Caki2 (cell line): ENCODE results near the gene DNAH9. TPM values are rescaled to one million over a fixed set of nuclear protein-coding genes. Genes with fewer than 3 reads are reported as not detected.

Experiments
- DNase-seq: peaks from one replicate; pipeline ENCODE4 v3.0.0-alpha.2; 2015; ENCODE audit warnings: low read depth
- in situ Hi-C: cut with HindIII; loops from 2 replicates; pipeline ENCODE4 v1.10.0; 2016; ENCODE audit warnings: low sequenced_read_pairs, low pct_unique_long_range_greater_than_20kb, mixed read lengths
- total RNA-seq: library from RNA; depleted of rRNA; stranded (reverse); fragments of >200 nt; shearing (Covaris generic); gene quantifications from 2 replicates; pipeline ENCODE4 v1.2.3, GENCODE V29; 2014; ENCODE audit warnings: low replicate concordance

Gene DNAH9
- total RNA-seq, 1 experiment from 2014 or later: 1.5 TPM

GRCh38 chr17:11582217-11582616 is 16.1 kb upstream of the DNAH9 start:
- in situ Hi-C loops: no loop called here

GRCh38 chr17:11583306-11583992 is 14.8 kb upstream of the DNAH9 start:
- in situ Hi-C loops: no loop called here
- DNase-seq: no peak

More at GRCh38 chr17:11582217-11582616, 16.1 kb upstream of the DNAH9 start:
- DNase-seq: no peak

- no peak for DNase-seq
- in situ Hi-C loops: no loop called here
These were observed 8.6 kb upstream of the DNAH9 start for GRCh38 chr17:11589716-11590115.

DNA sequence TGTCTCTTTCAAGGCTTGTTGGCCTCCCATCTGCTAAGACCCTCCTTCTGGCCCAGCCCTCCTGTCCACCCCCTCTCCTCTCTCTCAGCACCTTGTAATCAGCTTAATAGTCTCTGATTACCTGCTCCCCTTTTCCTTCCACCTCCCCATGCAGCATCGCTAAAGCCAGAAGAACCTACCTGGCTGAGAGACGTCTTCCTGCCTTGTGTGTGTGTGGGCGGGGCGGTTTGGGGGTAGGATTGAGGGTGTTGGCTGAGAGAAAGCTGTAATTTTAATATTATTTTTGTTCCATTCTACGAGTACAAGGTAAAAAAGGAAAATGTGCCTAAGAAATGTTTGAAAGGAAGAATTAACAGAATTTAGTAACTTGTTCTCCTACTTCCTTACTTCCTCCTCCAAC is 3.4 kb downstream of the DNAH9 start:
- in situ Hi-C loops: no loop called here
- no peak for DNase-seq

GRCh38 chr17:11608396-11608795 is 10.1 kb downstream of the DNAH9 start:
- DNase-seq: no peak
- in situ Hi-C loops: no loop called here

DNA sequence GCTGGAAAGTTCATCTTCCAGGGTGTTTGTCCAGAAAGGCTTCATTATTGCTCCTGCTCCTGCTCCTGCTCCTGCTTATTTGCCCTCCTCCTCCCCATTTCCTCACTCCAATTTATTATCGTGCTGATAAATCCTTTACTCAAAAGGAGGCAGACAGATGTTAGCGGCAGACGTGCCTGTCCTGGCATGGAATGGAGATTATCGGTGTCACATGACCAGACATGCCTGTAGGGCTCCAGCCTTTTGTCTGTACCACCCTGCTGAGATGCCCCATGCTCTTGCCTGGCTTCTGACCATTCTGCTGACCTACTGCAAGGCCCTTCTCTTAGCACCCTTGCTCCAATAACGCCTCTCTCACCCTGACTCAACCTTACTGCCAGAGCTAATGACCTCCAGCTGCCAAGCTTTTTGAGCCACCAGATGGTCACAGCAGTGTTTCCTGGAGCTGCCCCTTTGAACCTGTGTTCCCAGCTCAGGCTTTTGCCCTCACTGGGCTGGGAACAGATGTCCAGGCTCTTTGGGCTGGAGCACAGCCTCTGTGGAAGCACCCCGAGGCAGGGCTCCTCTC is 12.8 kb downstream of the DNAH9 start:
- in situ Hi-C loops: no loop called here

GRCh38 chr17:11612956-11613355 is 14.7 kb downstream of the DNAH9 start:
- DNase-seq: no peak
- in situ Hi-C loops: no loop called here

More for the DNA sequence above, 12.8 kb downstream of the DNAH9 start:
- no peak for DNase-seq

GRCh38 chr17:11618861-11619566 is 20.7 kb downstream of the DNAH9 start:
- in situ Hi-C loops: no loop called here
- peak; percentile 55 for DNase-seq

DNA sequence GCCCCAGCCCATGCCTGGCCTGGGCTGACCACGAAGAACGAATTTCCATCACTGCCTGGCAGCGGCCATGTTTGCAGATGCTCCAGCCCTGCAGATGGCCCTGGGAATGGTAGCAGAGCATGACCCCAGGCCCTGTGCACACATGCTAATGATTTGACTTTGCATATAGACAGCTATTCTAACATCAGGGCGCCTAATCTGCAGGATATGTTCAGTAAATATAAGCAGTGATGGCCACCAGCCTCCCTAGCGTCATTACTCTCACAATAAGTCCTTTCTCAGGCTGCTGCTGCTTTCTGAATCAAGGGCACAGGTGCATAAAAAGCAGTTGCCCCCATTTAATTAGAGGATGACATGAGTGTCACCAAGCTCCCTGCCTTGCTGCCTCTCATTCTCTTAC is 24.2 kb downstream of the DNAH9 start:
- in situ Hi-C loops: no loop called here
- no peak for DNase-seq

- in situ Hi-C loops: no loop called here
- no peak for DNase-seq
These were observed 26.7 kb downstream of the DNAH9 start for GRCh38 chr17:11624976-11625375.

GRCh38 chr17:11625878-11626277 is 27.6 kb downstream of the DNAH9 start:
- in situ Hi-C loops: no loop called here
- no peak for DNase-seq

DNA sequence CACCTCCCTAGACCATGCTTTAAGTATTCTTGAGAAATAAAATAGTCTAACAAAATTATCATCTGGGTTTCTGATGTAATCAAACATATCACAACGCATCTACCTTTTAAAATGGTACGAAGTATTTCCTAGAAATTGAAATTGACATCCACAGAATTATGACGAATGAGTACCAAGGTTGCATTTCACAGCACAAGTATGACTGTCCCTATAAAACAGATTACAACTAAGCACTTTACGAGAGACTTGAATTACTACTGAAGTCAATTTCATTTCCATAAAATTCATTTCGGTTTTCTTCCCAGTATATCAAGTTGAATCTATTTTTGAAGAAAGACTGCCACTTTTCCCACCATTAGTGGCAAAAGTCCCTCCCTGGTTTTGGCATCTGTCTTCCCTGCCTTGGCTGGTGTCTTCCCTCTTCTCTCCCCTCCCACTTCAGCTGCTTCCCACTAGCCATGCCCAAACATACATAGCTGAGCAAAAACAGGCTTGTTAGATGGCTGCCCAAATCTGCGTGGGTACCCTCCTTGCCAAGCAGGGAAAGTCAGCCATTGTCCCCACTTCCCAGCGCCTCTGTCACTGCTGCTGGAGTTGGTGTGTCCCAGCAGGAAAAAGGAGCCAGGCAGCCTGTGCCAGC is 29.2 kb downstream of the DNAH9 start:
- in situ Hi-C loops: no loop called here

GRCh38 chr17:11628374-11628773 is 30.1 kb downstream of the DNAH9 start:
- in situ Hi-C loops: no loop called here
- no peak for DNase-seq

More for the DNA sequence above, 29.2 kb downstream of the DNAH9 start:
- no peak for DNase-seq

DNA sequence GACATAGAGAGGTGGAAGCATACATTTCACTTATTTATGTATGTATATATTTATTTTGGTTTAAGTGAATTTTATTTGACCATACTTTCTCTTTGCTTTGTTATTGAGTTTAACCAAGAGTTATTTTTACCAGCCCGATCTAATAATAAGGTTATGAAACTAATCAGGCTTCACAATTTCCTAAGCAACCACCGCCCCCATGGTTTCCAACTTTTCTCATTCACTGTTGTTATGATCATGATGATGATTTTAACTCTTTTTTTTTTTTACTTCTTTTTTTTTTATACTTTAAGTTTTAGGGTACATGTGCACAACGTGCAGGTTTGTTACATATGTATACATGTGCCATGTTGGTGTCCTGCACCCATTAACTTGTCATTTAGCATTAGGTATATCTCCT is 30.6 kb downstream of the DNAH9 start:
- in situ Hi-C loops: no loop called here

GRCh38 chr17:11636771-11637170 is 38.5 kb downstream of the DNAH9 start:
- in situ Hi-C loops: no loop called here
- no peak for DNase-seq

More for the DNA sequence above, 30.6 kb downstream of the DNAH9 start:
- no peak for DNase-seq

DNA sequence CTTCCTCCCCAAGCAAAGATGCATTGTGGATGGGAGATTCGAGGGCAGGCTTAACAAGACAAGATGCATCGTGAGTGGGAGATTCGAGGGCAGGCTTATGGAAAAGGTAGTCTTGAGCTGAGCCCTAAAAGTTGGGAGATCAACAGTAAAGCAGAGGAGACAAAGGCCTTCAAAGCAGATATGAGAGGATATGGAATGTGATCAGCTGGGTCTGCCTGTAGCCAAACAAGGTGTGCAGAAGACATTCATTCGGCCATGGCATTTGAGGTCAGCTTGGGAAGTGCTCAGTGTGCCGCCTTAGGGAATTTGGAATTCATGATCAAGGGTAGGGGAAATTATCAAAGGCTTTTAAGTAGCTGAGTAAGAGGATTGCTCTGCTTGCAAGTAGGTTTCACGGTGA is 39.5 kb downstream of the DNAH9 start:
- no peak for DNase-seq
- in situ Hi-C loops: no loop called here

- no peak for DNase-seq
- in situ Hi-C loops: no loop called here
These were observed 40.5 kb downstream of the DNAH9 start for GRCh38 chr17:11638700-11639265.

DNA sequence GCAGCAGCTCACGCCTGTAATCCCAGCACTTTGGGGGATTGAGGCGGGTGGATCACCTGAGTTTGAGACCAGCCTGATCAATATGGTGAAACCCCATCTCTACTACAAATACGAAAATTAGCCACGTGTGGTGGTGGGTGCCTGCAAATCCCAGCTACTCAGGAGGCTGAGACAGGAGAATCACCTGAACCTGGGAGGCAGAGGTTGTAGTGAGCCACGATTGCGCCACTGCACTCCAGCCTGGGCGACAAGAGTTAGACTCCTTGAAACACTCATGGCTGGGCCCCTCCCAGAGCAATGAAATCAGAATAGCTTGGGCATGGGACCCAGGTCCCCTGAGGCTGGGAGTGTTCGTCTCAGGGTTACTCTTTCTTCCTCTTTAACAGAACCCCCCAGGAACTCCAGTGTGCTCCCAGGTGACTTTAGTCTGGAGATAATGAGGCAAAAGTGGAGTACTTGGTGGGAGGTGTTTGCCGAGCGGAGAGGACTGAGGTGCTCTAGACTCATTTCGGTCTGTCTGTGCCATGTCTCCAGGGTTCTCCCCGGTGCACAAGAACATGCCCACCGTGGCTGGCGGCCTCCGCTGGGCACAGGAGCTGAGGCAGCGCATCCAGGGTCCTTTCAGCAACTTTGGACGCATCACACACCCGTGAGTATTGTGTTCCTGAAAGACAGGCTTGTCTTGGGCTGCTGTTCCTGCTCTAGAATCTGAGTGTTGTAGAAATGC is 41.6 kb downstream of the DNAH9 start:
- in situ Hi-C loops: no loop called here
- no peak for DNase-seq
